WTC11 (cell line): ENCODE data around the gene CCDC6. TPM values are rescaled to one million over a fixed set of nuclear protein-coding genes. Genes with fewer than 3 reads are reported as not detected.
A peak's percentile ranks its signal among the peaks of the same experiment; 100 is the strongest.

ENCODE experiments used
- ATAC-seq: fragments of 200-7000 bp; cut with Tn5 transposase; 2 replicates; pipeline ENCODE4 v1.10.0; 2021; ENCODE audit warnings: mild to moderate bottlenecking, moderate library complexity
- CTCF ChIA-PET: fragments of 300-600 bp; sonication (Branson Sonifier 250); formaldehyde crosslinking; loops from one replicate; lab custom pipeline; 2021; ENCODE audit warnings: antibody characterized with exemption; lab: Charles Lee
- POLR2A ChIA-PET: fragments of 350-600 bp; sonication (Branson Sonifier 250); formaldehyde crosslinking; loops from one replicate; lab custom pipeline; 2021; ENCODE audit warnings: antibody characterized with exemption; lab: Charles Lee
- DNase-seq: peaks from one replicate; pipeline ENCODE4 v3.0.0; 2021; ENCODE audit warnings: low spot score
- H3K27ac Mint-ChIP-seq: 2 replicates; pipeline ENCODE4 v1.8.0; 2021; ENCODE audit warnings: mixed read lengths
- H3K27me3 Mint-ChIP-seq: 2 replicates; pipeline ENCODE4 v1.8.0; 2021; ENCODE audit warnings: low read depth, mild to moderate bottlenecking, moderate library complexity, mixed read lengths
- H3K36me3 Mint-ChIP-seq: 2 replicates; pipeline ENCODE4 v1.8.0; 2021; ENCODE audit warnings: mixed read lengths
- H3K4me1 Mint-ChIP-seq: 2 replicates; pipeline ENCODE4 v1.8.0; 2022; ENCODE audit warnings: mixed read lengths
- H3K4me3 Mint-ChIP-seq: 2 replicates; pipeline ENCODE4 v1.8.0; 2021; ENCODE audit warnings: mild to moderate bottlenecking, moderate library complexity, mixed read lengths
- H3K9me3 Mint-ChIP-seq: 2 replicates; pipeline ENCODE4 v1.8.0; 2021; ENCODE audit warnings: mixed read lengths
- EMX1 ChIP-seq: fragments of 250-450 bp; sonication (Bioruptor Pico); IDR thresholded peaks from 2 replicates; pipeline ENCODE4 v1.8.0; 2021; ENCODE audit warnings: mild to moderate bottlenecking
- ETV6 ChIP-seq: sonication (generic); formaldehyde crosslinking; IDR thresholded peaks from 2 replicates; pipeline ENCODE4 v1.8.1; 2022; ENCODE audit warnings: mild to moderate bottlenecking, missing genetic modification reagents
- FOXK1 ChIP-seq: sonication (generic); formaldehyde crosslinking; IDR thresholded peaks from 2 replicates; pipeline ENCODE4 v1.8.0; 2022; ENCODE audit warnings: mild to moderate bottlenecking, moderate library complexity, missing genetic modification reagents
- KAT7 ChIP-seq: sonication (generic); formaldehyde crosslinking; IDR thresholded peaks from 2 replicates; pipeline ENCODE4 v1.8.1; 2023; ENCODE audit warnings: missing genetic modification reagents, mild to moderate bottlenecking, borderline replicate concordance
- NFATC4 ChIP-seq: fragments of 250-450 bp; sonication (Bioruptor Pico); IDR thresholded peaks from 2 replicates; pipeline ENCODE4 v1.9.0; 2021; ENCODE audit warnings: mild to moderate bottlenecking
- NR2C2 ChIP-seq: sonication (generic); formaldehyde crosslinking; IDR thresholded peaks from 2 replicates; pipeline ENCODE4 v1.8.0; 2022; ENCODE audit warnings: mild to moderate bottlenecking, missing genetic modification reagents
- SP1 ChIP-seq: sonication (generic); formaldehyde crosslinking; conservative IDR thresholded peaks from 2 replicates; pipeline ENCODE4 v1.8.1; 2022; ENCODE audit warnings: missing genetic modification reagents
- TCF7 ChIP-seq: sonication (generic); formaldehyde crosslinking; IDR thresholded peaks from 2 replicates; pipeline ENCODE4 v1.8.0; 2022; ENCODE audit warnings: mild to moderate bottlenecking, low read depth, missing genetic modification reagents, moderate library complexity
- TEAD1 ChIP-seq: sonication (generic); formaldehyde crosslinking; IDR thresholded peaks from 2 replicates; pipeline ENCODE4 v1.8.0; 2022; ENCODE audit warnings: mild to moderate bottlenecking, missing genetic modification reagents
- TEAD4 ChIP-seq: sonication (generic); formaldehyde crosslinking; IDR thresholded peaks from 2 replicates; pipeline ENCODE4 v1.8.0; 2022; ENCODE audit warnings: mild to moderate bottlenecking, missing genetic modification reagents
- ZNF121 ChIP-seq: sonication (generic); formaldehyde crosslinking; IDR thresholded peaks from 2 replicates; pipeline ENCODE4 v1.8.0; 2023; ENCODE audit warnings: missing genetic modification reagents
- ZNF416 ChIP-seq: fragments of 250-450 bp; sonication (Bioruptor Pico); IDR thresholded peaks from 2 replicates; pipeline ENCODE4 v1.9.0; 2021; ENCODE audit warnings: mild to moderate bottlenecking, inconsistent platforms
- total RNA-seq: library from RNA; stranded (reverse); gene quantifications from 3 replicates; pipeline ENCODE4 v1.2.3, GENCODE V29; 2021
- TF ChIP-seq, protein P1 (sequence below): sonication (generic); formaldehyde crosslinking; IDR thresholded peaks from 2 replicates; pipeline ENCODE4 v1.8.1; 2023; ENCODE audit warnings: mild to moderate bottlenecking, missing genetic modification reagents, borderline replicate concordance
- TF ChIP-seq, protein P2 (sequence below): fragments of 250-450 bp; sonication (Bioruptor Pico); IDR thresholded peaks from 2 replicates; pipeline ENCODE4 v1.9.0; 2021; ENCODE audit warnings: mild to moderate bottlenecking
- TF ChIP-seq, protein P3 (sequence below): sonication (generic); formaldehyde crosslinking; IDR thresholded peaks from 2 replicates; pipeline ENCODE4 v1.8.1; 2022; ENCODE audit warnings: low read depth, missing genetic modification reagents, borderline replicate concordance
- TF ChIP-seq, protein P4 (sequence below): fragments of 250-450 bp; sonication (Bioruptor Pico); IDR thresholded peaks from 2 replicates; pipeline ENCODE4 v1.8.0; 2021; ENCODE audit warnings: mild to moderate bottlenecking
- TF ChIP-seq, protein P5 (sequence below): sonication (generic); formaldehyde crosslinking; IDR thresholded peaks from 2 replicates; pipeline ENCODE4 v1.8.1; 2022; ENCODE audit warnings: mild to moderate bottlenecking, moderate library complexity, missing genetic modification reagents
- TF ChIP-seq, protein P6 (sequence below): sonication (generic); formaldehyde crosslinking; IDR thresholded peaks from 2 replicates; pipeline ENCODE4 v1.8.1; 2022; ENCODE audit warnings: low read depth, mild to moderate bottlenecking, moderate library complexity, missing genetic modification reagents, borderline replicate concordance

The CCDC6 gene
- total RNA-seq, 1 experiment from 2014 or later, result 55.2 TPM

DNA sequence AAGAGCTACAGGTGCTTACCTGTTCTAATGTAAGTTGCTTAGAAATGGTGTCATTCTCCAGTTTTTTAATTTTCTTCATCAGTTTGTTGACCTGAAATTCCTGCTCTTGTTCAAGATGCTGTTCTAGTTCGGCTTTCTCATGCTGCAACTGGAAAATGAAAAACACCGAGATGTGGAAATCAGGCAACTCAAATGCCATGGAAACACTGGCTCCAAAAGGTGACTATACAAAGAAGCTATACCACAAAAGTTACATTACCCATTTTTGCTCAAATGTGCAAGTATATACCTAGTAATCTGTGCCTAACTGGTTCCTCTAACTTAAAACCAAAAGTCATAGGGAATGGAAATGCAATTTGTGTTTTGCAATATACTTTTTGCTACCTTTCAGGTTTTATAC lies 73.8 kb downstream of the CCDC6 start (continued):
- TF ChIP-seq, protein P1, sequence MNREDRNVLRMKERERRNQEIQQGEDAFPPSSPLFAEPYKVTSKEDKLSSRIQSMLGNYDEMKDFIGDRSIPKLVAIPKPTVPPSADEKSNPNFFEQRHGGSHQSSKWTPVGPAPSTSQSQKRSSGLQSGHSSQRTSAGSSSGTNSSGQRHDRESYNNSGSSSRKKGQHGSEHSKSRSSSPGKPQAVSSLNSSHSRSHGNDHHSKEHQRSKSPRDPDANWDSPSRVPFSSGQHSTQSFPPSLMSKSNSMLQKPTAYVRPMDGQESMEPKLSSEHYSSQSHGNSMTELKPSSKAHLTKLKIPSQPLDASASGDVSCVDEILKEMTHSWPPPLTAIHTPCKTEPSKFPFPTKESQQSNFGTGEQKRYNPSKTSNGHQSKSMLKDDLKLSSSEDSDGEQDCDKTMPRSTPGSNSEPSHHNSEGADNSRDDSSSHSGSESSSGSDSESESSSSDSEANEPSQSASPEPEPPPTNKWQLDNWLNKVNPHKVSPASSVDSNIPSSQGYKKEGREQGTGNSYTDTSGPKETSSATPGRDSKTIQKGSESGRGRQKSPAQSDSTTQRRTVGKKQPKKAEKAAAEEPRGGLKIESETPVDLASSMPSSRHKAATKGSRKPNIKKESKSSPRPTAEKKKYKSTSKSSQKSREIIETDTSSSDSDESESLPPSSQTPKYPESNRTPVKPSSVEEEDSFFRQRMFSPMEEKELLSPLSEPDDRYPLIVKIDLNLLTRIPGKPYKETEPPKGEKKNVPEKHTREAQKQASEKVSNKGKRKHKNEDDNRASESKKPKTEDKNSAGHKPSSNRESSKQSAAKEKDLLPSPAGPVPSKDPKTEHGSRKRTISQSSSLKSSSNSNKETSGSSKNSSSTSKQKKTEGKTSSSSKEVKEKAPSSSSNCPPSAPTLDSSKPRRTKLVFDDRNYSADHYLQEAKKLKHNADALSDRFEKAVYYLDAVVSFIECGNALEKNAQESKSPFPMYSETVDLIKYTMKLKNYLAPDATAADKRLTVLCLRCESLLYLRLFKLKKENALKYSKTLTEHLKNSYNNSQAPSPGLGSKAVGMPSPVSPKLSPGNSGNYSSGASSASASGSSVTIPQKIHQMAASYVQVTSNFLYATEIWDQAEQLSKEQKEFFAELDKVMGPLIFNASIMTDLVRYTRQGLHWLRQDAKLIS (CRISPR knock-in tag), result no peak
- TF ChIP-seq, protein P2, sequence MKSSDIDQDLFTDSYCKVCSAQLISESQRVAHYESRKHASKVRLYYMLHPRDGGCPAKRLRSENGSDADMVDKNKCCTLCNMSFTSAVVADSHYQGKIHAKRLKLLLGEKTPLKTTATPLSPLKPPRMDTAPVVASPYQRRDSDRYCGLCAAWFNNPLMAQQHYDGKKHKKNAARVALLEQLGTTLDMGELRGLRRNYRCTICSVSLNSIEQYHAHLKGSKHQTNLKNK (CRISPR knock-in tag), result no peak
- TF ChIP-seq ZNF121 (CRISPR knock-in tag) (no peak), EMX1 (CRISPR knock-in tag) (no peak), FOXK1 (no peak), ZNF416 (CRISPR knock-in tag) (no peak), NFATC4 (CRISPR knock-in tag) (no peak)
- TF ChIP-seq, protein P3, sequence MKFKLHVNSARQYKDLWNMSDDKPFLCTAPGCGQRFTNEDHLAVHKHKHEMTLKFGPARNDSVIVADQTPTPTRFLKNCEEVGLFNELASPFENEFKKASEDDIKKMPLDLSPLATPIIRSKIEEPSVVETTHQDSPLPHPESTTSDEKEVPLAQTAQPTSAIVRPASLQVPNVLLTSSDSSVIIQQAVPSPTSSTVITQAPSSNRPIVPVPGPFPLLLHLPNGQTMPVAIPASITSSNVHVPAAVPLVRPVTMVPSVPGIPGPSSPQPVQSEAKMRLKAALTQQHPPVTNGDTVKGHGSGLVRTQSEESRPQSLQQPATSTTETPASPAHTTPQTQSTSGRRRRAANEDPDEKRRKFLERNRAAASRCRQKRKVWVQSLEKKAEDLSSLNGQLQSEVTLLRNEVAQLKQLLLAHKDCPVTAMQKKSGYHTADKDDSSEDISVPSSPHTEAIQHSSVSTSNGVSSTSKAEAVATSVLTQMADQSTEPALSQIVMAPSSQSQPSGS (CRISPR knock-in tag), result no peak
- TF ChIP-seq, protein P4, sequence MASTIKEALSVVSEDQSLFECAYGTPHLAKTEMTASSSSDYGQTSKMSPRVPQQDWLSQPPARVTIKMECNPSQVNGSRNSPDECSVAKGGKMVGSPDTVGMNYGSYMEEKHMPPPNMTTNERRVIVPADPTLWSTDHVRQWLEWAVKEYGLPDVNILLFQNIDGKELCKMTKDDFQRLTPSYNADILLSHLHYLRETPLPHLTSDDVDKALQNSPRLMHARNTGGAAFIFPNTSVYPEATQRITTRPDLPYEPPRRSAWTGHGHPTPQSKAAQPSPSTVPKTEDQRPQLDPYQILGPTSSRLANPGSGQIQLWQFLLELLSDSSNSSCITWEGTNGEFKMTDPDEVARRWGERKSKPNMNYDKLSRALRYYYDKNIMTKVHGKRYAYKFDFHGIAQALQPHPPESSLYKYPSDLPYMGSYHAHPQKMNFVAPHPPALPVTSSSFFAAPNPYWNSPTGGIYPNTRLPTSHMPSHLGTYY (CRISPR knock-in tag), result no peak

DNA sequence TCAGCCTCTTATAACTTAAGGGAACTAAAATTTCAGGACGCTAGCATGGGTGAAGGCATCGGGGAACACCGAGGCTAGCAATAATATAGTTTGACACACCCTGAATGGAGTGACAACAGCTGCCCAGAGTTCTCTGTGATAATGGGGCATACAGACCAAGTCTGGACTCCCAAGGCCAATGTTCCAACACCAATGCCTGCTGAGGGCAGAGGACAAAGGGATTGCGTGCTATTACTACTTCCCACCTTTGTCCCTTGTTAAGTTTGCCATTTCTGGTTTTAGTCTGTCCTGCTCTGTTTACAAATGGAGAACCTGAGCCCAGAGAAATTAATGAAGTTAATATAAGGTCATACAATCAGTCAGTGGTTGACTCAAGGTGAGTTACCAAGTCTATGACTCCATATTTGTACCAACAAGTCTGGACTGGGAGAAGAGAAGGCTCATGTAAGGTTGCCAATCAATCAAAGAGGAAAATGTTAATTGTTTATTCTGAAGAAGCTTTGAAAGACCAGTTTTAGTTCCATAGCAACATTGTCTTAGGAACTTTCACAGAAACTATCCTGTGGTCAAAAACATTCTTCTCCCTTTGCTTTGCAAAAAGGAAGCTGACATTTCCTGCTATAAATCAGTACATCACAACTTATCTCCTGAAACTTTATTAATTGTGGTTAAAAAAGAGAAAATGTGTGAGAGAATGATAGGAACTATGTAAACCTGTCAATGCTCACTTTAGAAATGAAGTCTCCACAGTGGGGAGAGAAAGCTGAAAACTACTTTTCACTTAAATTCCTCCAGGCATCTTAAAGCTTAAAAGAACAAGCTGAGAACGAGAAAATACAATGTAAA lies 74.5 kb downstream of the CCDC6 start:
- DNase-seq (no peak), ATAC-seq (no peak)
- H3K36me3 Mint-ChIP-seq, result peaks cover 13% of the 10 kb centered on the region
- no peaks in the 10 kb centered on the region for H3K9me3 Mint-ChIP-seq
- H3K27me3 Mint-ChIP-seq, result no peaks in the 10 kb centered on the region
- H3K4me3 Mint-ChIP-seq, result no peak overlapping the region
- ChIA-PET CTCF (interaction anchor here (1.0 to 3.0 kb wide), 8 partner anchors 14 to 204 kb away, joined by 3 to 66 read pairs (median 14); partner anchors contain the start of genes CCDC6 and SLC16A9), POLR2A (no interaction called here)
- TF ChIP-seq TCF7 (CRISPR knock-in tag) (no peak), ZNF121 (CRISPR knock-in tag) (no peak), TEAD1 (no peak), TEAD4 (no peak), ETV6 (CRISPR knock-in tag) (no peak), SP1 (CRISPR knock-in tag) (no peak), KAT7 (no peak), NR2C2 (CRISPR knock-in tag) (no peak)
- TF ChIP-seq, protein P5, sequence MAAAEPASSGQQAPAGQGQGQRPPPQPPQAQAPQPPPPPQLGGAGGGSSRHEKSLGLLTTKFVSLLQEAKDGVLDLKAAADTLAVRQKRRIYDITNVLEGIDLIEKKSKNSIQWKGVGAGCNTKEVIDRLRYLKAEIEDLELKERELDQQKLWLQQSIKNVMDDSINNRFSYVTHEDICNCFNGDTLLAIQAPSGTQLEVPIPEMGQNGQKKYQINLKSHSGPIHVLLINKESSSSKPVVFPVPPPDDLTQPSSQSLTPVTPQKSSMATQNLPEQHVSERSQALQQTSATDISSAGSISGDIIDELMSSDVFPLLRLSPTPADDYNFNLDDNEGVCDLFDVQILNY (CRISPR knock-in tag), result no peak
- TF ChIP-seq, protein P6, sequence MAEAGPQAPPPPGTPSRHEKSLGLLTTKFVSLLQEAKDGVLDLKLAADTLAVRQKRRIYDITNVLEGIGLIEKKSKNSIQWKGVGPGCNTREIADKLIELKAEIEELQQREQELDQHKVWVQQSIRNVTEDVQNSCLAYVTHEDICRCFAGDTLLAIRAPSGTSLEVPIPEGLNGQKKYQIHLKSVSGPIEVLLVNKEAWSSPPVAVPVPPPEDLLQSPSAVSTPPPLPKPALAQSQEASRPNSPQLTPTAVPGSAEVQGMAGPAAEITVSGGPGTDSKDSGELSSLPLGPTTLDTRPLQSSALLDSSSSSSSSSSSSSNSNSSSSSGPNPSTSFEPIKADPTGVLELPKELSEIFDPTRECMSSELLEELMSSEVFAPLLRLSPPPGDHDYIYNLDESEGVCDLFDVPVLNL (CRISPR knock-in tag), result no peak
- peak overlapping the region; percentile 68; the same call in 1 of the 2 replicates for H3K27ac Mint-ChIP-seq
- H3K4me1 Mint-ChIP-seq, result peaks cover 17% of the 10 kb centered on the region
